OCI-LY3 (cell line): Measurements from ENCODE around the gene SMDT1.

Source experiments
- H2AFZ ChIP-seq: fragments of 200-600, 300-600 bp; shearing (Covaris generic); 2 replicates; pipeline ENCODE4 v1.6.0; 2014; ENCODE audit warnings: antibody characterized with exemption, low read depth, low read length
- H3K27ac ChIP-seq: fragments of 200-600, 300-600 bp; sonication (generic); 2 replicates; pipeline ENCODE4 v1.5.1; 2014; ENCODE audit warnings: mild to moderate bottlenecking, low read length, moderate library complexity, mixed read lengths
- H3K27me3 ChIP-seq: fragments of 200-600, 300-600 bp; sonication (generic); 2 replicates; pipeline ENCODE4 v1.6.1; 2014; ENCODE audit warnings: low read depth, low read length, mixed read lengths
- H3K36me3 ChIP-seq: fragments of 200-600, 300-600 bp; sonication (generic); replicated peaks from 2 replicates; pipeline ENCODE3; 2014; ENCODE audit warnings: low read depth, low read length, mixed read lengths
- H3K4me1 ChIP-seq: fragments of 300-600, 200-600 bp; sonication (generic); 2 replicates; pipeline ENCODE4 v1.6.1; 2014; ENCODE audit warnings: low read length, mixed read lengths
- H3K4me2 ChIP-seq: fragments of 200-600, 300-600 bp; sonication (generic); 2 replicates; pipeline ENCODE4 v1.6.1; 2014; ENCODE audit warnings: low read length, mixed read lengths
- H3K4me3 ChIP-seq: fragments of 300-600, 200-600 bp; sonication (generic); 2 replicates; pipeline ENCODE4 v1.5.1; 2014; ENCODE audit warnings: antibody characterized with exemption, mild to moderate bottlenecking, low read length, moderate library complexity
- H3K79me2 ChIP-seq: fragments of 300-600, 200-600 bp; shearing (Covaris generic); 2 replicates; pipeline ENCODE4 v1.6.1; 2014; ENCODE audit warnings: mild to moderate bottlenecking, low read length, mixed read lengths
- H3K9ac ChIP-seq: fragments of 300-600, 200-600 bp; shearing (Covaris generic); 2 replicates; pipeline ENCODE4 v1.6.0; 2014; ENCODE audit warnings: mild to moderate bottlenecking, low read length, moderate library complexity
- H3K9me3 ChIP-seq: fragments of 200-600, 300-600 bp; shearing (Covaris generic); 2 replicates; pipeline ENCODE4 v1.6.1; 2014; ENCODE audit warnings: low read length, mixed read lengths; ENCODE audit not compliant: insufficient read depth
- H4K20me1 ChIP-seq: fragments of 200-600, 300-600 bp; sonication (generic); 2 replicates; pipeline ENCODE4 v1.6.1; 2016; ENCODE audit warnings: low read length, mixed read lengths; ENCODE audit not compliant: insufficient read depth
- CTCF ChIP-seq: fragments of 200-600, 300-600 bp; sonication (generic); IDR thresholded peaks from 2 replicates; pipeline ENCODE4 v1.5.1; 2014; ENCODE audit warnings: antibody characterized with exemption, low read length, low read depth
- EZH2phosphoT487 ChIP-seq: fragments of 200-600 bp; shearing (Covaris generic); IDR thresholded peaks from 2 replicates; pipeline ENCODE4 v1.6.1; 2018; ENCODE audit warnings: antibody characterized with exemption, mixed run types, low read depth

Gene SMDT1

GRCh38 chr22:42064629-42065028, 14.9 kb upstream of the SMDT1 start:
- Histone ChIP-seq H3K27ac (no peak overlapping the region), H3K79me2 (peaks cover 11% of the 10 kb centered on the region), H3K27me3 (no peaks in the 10 kb centered on the region), H3K9me3 (no peaks in the 10 kb centered on the region), H3K4me1 (peaks cover 5% of the 10 kb centered on the region), H3K4me2 (no peak overlapping the region), H3K4me3 (no peak overlapping the region), H2AFZ (no peak overlapping the region), H4K20me1 (no peaks in the 10 kb centered on the region), H3K9ac (no peak overlapping the region), H3K36me3 (peaks cover 81% of the 10 kb centered on the region)
- TF ChIP-seq EZH2phosphoT487 (no peak), CTCF (no peak)

- H4K20me1 ChIP-seq = no peaks in the 10 kb centered on the region
- TF ChIP-seq EZH2phosphoT487 (no peak), CTCF (no peak)
These were observed 13.9 kb upstream of the SMDT1 start for GRCh38 chr22:42065438-42066125.

GRCh38 chr22:42066126-42066761, 13.3 kb upstream of the SMDT1 start:
- no peak overlapping the region for H3K9ac ChIP-seq
- H3K27me3 ChIP-seq = no peaks in the 10 kb centered on the region
- no peak overlapping the region for H3K4me2 ChIP-seq
- H3K4me1 ChIP-seq = peaks cover 13% of the 10 kb centered on the region
- H3K27ac ChIP-seq = no peak overlapping the region
- H4K20me1 ChIP-seq = no peaks in the 10 kb centered on the region
- no peaks in the 10 kb centered on the region for H3K9me3 ChIP-seq
- TF ChIP-seq EZH2phosphoT487 (no peak), CTCF (no peak)
- H3K36me3 ChIP-seq = peaks cover 65% of the 10 kb centered on the region
- no peak overlapping the region for H3K4me3 ChIP-seq
- H3K79me2 ChIP-seq = peaks cover 19% of the 10 kb centered on the region
- H2AFZ ChIP-seq = no peak overlapping the region

More at GRCh38 chr22:42065438-42066125, 13.9 kb upstream of the SMDT1 start:
- Histone ChIP-seq H3K27ac (no peak overlapping the region), H3K9ac (no peak overlapping the region), H3K79me2 (peaks cover 19% of the 10 kb centered on the region), H2AFZ (no peak overlapping the region), H3K36me3 (peaks cover 72% of the 10 kb centered on the region), H3K4me2 (no peak overlapping the region), H3K27me3 (no peaks in the 10 kb centered on the region), H3K4me3 (no peak overlapping the region), H3K4me1 (peaks cover 9% of the 10 kb centered on the region), H3K9me3 (no peaks in the 10 kb centered on the region)

- Histone ChIP-seq H3K9me3 (no peaks in the 10 kb centered on the region), H3K4me2 (no peak overlapping the region), H3K4me1 (peaks cover 16% of the 10 kb centered on the region), H3K27ac (no peak overlapping the region), H4K20me1 (no peaks in the 10 kb centered on the region), H3K79me2 (peaks cover 19% of the 10 kb centered on the region), H3K27me3 (no peaks in the 10 kb centered on the region), H3K4me3 (no peak overlapping the region), H3K9ac (no peak overlapping the region), H3K36me3 (peaks cover 60% of the 10 kb centered on the region), H2AFZ (no peak overlapping the region)
- TF ChIP-seq CTCF = no peak
- no peak for TF ChIP-seq EZH2phosphoT487
These were observed 12.6 kb upstream of the SMDT1 start for GRCh38 chr22:42066937-42067336.
